Stimulated activated CD8-positive, alpha-beta memory T cell treated with anti-CD3 and anti-CD28 coated beads, Interleukin-7, amount 100 ng/mL, for 4 hours (primary cell): ENCODE results near the gene ARFIP1.
"Not testable (repeated sequence)": the region's sequence is repeated elsewhere in the genome, so short reads cannot be mapped to it uniquely, and the experiment has no call there.

Experiments
- DNase-seq, 2 donors: peaks; one replicate each; pipeline ENCODE4 v3.0.0-alpha.2; 2020; ENCODE audit warnings: low read depth in 2 of 2

The ARFIP1 gene

DNA sequence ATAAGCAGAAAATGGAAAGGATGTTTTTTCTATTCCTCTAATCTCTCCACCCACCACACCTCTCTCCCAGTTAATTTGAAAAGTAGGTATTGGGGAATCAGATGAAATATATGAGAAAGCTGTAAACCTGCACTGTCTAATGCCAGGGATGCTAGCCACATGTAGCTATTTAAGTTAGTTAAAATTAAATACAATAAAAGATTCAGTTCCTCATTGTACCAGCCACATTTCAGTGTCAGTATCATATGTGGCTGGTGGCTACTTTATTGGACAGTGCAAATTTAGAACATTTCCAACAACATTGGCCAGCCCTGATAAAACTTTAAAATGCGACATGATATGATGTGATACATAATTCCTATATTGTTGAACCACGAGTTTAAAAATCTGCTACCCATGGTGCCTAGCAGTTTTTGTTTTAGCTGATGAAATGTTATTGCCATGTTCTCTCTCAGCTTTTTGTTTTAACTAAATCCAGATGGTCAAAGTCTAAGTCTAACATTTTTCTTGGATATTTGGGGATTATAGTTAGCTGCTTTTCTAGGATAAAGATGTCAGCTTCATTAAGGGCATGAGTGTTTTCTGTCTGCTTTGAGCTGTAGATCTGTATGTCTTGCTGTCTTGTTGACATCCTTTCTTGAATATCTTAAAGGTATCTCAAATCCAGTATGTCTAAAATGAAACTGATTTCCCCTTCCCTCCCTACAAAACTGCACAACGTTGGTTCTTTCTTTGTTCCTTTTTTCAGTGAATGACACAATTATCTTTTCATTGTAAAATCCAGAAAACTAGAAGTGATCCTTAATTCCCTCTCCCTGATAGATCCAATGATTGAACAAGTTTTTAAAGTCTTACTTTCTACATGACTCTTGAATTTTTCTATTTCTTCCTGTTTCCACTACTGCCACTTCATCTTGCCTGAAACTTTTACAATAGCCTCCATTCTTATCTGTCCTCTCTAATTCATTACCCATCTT is 6.2 kb downstream of the ARFIP1 start:
- DNase-seq = no peak

DNA sequence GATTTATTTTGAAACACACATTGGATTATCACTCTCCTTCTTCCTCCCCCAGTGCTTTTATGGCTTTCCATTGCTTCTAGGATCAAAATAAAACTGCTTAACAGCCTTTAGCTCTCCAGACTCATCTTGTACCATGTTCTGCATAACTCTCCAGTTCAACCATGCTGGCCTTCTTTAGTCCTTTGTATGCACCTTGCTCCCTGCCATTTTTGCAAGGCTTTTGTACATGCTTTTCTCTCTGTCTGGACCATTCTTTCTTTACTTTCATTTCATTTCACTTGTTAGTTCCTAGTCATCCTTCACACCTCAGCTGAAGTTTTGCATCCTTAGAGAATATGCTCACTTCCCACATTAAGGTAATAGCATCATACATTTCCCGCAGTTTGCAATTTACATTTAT is 6.9 kb downstream of the ARFIP1 start:
- DNase-seq = no peak

DNA sequence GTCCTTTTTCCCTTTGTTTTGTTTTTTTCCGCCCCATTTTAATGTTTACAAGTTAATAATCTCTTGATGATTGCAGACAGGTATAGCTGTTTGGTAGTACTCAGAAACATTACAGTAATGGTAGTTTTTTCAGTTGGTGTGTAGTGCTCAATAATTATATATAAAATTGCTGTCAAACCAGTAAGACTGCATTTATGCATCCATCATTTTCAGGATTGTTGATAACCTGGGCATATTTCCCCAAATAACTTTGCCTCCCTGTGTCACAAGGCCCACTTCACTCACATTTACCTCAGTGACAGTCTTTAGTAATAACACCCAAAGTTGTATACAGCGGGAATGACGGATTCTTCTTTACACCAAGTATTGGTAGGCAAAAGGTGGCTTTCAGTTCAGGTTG is 16.1 kb downstream of the ARFIP1 start:
- no peak for DNase-seq

DNA sequence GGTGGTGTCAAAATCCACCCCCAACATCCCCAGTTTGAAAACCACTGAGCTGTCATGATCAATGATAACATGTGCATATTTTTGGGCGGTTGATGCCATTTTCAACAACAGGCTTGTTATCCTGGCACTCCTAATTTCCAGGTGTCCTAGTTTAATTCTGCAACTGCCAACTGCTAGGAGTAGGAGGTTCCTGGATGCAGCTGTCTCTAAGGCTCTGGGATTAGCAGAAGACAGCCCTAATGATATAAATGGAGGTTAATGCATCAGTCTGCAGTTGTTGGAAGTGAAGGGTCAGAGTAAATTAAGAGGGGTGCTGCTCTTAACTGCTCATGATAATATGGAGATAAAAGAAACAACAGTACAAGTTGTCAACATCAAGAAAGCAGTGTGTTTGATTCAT is 23.8 kb downstream of the ARFIP1 start:
- DNase-seq = no peak

DNA sequence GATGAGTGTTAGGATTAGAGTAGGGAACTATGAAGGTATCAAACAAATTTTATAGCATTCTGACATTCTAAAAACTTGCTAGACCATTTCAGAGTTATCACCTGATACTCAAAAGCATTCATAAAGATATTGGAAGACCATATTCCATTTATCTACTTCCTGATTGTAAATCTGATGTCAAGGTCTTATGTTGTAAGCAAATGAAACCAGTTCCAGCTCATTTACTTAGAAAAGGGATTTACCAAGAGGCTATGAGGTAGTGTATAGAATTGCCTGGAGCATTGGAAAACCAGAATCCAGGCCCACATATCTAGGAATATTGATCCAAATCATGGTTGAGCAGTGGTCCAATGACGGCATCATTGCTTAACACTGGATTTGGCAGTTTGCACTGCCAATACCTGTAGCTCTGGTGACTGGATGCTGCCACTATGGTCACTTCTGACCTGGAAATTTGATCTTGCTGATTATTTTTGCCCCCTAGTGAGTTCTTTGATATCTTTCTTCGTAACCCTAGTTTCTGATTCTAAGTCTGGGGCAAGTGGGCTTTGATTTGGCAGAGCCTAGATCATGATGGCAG is 25.4 kb downstream of the ARFIP1 start:
- DNase-seq = no peak

DNA sequence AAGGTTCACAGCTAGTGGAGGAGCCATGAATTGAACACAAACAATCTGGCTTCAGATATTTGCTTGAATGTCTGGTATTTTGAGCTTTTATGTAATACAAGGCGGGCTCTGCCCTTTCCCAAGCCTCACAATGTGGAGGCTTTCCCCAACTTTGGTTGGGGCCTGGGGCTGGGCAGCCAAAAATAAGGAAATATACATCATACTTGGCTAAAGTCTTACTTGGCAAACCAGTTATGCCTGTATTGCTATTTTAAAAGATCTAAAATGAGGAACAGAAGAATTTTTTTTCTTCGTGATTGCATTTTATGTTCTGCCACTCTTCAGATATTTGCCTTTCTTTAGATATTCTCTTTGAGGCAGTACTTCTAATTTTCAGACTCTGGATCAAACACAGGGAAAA is 26.1 kb downstream of the ARFIP1 start:
- DNase-seq = no peak

DNA sequence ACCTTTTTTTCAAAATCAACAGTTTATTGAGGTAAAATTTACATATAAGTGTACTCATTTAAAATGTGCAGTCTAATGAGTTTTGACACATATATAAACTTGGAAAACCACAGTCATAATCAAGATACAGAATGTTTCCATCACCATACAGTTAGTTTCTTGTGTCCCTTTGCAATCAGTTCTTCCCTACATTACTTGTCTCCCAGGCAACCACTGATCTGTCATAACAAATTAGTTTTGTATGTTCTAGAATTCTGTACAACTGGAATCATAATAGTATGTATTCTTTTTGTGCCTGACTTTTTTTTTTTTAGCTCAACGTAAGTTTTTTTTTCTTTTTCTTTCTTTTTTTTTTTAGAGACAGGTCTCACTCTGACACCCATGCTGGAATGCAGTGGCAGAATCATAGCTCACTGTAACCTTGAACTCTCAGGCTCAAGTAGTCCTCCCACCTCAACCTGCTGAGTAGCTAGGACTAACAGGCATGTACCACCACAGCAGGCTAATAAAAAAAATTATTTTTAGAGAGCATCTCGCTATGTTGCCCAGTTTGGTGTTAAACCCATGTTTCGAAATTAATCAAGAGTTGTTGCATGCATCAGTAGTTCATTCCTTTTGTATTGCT is 26.9 kb downstream of the ARFIP1 start:
- DNase-seq = no peak

DNA sequence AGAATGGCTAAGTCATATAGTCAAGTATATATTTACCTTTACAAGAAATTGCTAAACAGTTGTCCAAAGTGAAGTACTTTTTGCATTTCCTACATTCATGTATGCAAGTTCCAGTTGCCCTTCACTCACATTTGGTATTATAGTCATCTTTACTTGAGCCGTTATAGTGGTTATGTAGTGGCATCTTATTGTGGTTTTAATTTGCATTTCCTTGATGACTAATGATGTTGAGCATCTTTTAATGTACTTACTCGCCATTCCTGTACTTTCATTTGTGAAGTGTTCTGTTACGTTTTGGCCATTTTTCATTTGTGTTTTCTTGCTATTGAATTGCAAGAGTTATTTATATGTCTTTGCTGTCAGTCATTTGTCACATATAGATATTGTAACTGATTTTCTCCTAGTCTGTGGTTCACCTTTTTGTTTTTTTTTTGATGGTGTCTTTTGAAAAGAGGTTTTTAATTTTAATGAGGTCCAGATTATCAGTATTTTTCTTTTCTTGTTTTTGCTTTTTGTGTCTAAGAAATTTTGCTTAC is 27.6 kb downstream of the ARFIP1 start:
- DNase-seq = no peak

DNA sequence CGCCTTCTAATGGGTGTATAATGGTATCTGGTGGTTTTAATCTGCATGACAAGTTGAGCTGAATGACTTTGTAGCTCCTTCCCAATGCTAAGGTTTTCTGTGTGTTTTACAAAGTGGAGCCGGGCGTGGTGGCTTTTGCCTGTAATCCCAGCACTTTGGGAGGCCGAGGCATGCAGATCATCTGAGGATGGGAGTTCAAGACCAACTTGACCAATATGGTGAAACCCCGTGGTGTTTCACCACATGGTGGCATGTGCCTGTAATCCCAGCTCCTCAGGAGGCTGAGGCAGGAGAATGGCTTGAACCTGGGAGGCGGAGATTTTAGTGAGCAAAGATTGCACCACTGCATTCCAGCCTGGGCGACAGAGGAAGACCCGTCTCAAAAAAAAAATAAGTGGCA is 28.9 kb downstream of the ARFIP1 start:
- DNase-seq = no peak

DNA sequence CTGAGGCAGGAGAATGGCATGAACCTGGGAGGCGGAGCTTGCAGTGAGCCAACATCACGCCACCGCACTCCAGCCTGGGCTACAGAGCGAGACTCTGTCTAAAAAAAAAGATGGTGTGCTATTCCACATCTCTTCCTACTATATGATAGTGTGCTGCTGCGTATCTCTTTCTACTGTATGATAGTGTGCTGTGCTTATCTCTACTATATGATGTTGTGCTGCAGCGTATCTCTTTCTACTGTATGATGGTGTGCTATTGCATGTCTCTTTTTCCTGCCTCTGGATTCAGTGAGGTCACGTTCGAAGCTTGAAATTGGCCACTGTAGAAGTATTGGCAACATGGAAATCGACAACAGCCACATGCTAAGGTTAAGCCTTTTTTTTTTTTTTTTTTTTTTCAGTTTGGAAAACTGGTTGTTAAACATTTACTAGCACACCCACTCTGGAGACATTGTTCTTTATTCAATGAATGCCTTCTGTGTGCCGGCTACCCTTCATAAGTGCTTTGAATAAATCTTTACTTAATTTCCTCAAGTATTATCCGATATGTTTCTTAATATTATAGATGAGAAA is 31.0 kb downstream of the ARFIP1 start:
- no peak for DNase-seq

DNA sequence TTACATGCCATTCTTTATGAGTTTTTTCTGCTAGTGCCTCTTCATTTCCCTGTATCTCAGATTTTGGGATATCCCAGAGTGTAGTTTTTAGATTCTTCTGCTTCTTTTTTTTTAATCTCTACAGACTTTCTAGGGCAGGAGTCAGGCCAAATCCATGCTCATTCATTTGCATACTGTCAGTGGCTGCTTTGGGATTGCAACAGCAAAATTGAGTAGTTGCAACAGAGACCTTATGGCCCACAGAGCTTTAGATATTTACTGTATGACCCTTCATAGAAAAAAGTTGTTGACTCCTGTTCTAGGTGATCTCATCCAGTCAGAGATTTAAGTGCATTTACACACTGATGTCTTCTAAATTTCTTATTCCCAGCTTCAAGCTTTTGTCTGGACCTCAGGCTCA is 35.3 kb downstream of the ARFIP1 start:
- DNase-seq = no peak

DNA sequence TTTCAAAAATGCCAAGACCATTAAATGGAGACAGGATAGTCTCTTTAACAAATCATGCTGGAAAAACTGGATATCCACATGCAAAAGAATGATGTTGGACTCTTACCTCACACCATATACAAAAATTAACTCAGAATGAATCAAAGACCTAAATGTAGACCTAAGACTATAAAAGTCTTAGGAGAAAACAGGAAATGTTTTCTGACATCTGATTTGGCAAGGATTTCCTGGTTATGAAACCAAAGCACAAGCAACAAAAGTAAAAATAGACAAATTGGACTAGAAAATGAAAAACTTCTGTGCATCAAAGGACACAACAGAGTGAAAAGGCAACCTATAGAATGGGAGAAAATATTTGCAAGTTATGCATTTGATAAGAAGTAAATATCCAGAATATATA is 37.6 kb downstream of the ARFIP1 start:
- no peak for DNase-seq

DNA sequence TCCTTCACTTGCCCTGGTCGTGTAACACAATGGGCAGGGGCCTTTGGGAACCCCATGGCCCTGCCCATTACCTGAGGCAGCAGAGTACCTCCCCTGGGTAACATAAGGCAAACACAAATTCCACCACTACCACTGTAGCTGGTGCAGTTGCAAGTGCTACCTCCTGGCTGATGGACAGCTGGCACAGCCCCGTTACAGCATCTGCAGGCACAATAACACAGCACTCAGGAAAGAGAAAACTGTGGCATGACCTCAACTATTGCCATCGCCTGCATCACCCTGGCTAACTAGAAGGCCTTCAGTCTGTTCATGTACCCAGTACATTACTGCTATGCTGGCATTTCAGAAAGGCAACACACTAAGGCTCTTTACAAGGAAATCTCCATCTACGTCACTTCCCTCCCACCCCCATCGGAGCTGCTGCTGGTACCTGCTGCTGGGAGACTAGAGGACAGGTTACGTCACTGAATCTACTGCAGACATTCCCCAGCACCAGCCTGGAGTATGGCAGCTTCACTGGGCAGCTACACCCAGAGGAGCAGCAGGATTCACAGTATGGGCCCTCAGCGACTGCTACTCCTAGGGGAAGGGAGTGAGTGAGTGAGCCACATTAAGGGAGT is 39.4 kb downstream of the ARFIP1 start:
- no peak for DNase-seq

DNA sequence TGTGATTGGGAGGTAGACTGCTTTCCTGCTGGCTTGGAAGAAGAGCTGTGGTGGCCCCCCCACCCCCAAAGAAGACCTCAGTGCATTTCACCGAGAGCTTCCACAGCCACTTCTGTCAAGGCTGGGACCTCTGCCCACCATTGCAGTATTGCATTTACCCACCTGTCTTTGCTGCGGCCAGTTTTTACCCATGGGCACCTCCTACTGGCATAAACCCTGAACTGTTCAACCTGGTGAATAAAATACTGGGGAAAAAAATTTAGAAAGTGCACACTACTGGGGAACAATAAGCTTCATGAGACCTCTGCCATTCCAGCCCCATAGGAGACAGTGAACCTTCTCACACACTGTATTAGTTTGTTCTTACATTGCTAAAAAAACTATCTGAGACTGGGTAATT is 40.3 kb downstream of the ARFIP1 start:
- no peak for DNase-seq

DNA sequence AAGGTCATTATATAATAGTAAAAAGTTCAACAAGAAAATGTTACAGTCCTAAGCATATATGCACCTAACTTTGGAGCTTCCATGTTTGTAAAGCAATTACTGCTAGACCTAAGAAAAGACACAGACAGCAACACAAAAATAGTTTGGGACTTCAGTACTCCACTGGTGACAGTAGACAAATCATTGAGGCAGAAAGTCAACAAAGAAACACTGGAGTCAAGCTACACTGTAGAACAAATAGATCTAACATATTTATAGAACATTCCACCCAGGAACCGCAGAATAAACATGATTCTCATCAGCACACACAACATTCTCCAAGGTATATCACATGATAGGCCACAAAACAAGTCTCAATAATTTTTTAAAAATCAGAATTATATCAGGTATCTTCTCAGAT is 42.6 kb downstream of the ARFIP1 start:
- no peak for DNase-seq

DNA sequence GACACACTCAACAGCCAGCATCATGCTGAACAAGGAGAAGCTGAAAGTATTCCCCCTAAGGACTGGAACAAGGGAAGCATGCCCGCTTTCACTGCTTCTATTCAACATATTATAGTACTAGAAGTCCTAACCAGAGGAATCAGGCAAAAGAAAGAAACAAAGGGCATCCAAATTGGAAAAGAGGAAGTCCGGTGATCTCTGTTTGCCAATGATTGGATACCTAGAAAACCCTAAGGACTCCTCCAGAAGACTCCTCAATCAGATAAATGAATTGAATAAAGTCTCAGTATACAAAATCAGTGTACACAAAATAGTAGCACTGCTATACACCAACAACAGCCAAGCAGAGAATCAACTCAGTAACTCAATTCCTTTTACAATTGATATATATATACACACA is 44.8 kb downstream of the ARFIP1 start:
- no peak for DNase-seq

DNA sequence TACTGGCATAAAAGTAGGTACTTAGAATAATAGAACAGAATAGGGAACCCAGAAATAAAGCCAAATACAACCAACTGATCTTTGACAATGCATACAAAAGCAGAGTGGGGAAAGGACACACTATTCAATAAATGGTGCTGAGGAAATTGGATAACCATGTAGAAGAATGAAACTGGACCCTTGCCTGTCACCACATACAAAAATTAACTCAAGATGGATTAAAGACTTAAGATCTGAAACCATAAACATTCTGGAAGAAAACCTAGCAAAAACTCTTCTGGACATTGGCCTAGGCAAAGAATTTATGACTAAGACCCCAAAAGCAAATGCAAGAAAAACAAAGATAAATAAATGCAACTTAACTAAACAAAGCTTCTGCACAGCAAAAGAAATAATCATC is 45.6 kb downstream of the ARFIP1 start:
- no peak for DNase-seq

DNA sequence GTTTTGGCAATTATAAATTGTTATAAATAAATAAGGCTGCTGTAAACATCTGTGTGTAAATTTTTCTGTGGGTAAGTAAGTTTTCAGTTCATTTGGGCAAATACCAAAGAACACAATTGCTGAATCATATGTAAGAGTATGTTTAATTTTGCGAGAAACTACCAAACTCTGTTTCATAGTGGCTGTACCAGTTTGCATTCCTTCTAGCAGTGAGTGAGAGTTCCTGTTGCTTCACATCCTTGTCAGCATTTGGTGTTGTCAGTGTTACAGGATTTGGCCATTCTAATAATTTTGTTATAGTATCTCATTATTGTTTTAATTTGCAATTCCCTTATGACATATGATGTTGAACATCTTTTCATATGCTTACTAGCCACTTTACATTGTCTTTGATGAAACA is 48.4 kb downstream of the ARFIP1 start:
- no peak for DNase-seq

DNA sequence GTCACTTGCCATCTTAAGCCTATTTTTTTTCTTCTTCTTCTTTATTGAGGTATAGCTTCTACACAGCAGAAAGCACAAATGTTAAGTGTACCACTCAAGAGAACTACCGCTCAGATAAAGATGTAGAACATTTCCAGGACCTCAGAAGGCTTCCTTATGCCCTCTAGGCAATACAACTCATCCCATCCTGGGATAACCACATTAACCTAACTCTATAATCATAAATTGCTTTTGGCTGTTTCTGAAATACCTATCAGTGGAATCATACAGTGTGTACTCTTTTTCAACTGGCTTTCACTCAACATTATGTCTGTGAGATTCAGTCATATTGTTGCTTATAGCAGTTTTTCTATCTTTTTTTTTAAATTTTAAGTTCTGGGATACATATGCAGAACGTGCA is 51.7 kb downstream of the ARFIP1 start:
- DNase-seq = no peak

DNA sequence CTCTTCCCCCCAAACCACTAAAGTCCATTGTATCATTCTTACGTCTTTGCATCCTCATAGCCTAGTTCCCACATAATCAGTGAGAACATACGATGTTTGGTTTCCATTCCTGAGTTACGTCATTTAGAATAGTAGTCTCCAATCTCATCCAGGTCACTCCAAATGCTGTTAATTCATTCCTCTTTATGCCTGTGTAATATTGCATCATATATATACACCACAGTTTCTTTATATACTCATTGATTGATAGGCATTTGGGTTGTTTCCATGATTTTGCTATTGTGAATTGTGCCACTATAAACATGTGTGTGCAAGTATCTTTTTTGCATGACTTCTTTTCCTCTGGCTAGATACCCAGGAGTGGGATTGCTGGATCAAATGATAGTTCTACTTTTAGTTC is 57.2 kb downstream of the ARFIP1 start:
- DNase-seq = no peak

DNA sequence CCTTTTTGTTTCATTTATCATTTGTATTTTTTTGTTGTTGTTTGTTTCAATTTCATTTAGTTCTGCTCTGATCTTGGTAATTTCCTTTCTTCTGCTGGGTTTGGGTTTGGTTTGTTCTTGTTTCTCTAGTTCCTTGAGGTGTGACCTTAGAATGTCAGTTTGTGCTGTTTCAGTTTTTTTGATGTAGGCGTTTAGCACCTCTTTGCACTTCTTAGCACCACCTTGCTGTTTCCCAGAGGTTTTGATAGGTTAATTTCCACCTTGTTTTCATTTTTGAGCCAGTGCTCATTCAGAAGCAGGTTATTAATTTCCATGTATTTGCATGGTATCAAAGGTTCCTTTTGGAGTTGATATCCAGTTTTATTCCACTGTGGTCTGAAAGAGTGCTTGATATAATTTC is 60.0 kb downstream of the ARFIP1 start:
- DNase-seq = not testable (repeated sequence)
